HG03045 (cell line): ENCODE data around the gene FBRS.
A peak's percentile ranks its signal among the peaks of the same experiment; 100 is the strongest.
"Not testable (repeated sequence)": the region's sequence is repeated elsewhere in the genome, so short reads cannot be mapped to it uniquely, and the experiment has no call there.

ENCODE experiments used
- ATAC-seq: cut with Tn5 transposase; IDR thresholded peaks from one replicate; pipeline ENCODE4 v1.9.1; 2021; ENCODE audit warnings: mild to moderate bottlenecking, moderate library complexity; ENCODE audit not compliant: unreplicated experiment

The FBRS gene

GRCh38 chr16:30657866-30658730 is at the start of gene FBRS:
Gene FBRS (plus strand): TSS chr16:30658431. CDS start chr16:30659519, 1,088 bp downstream.
- peak; percentile 69 for ATAC-seq

GRCh38 chr16:30609002-30609925 is 49.0 kb upstream of the FBRS start:
- peak; percentile 28 for ATAC-seq

- ATAC-seq, result peak; percentile 86
Measured at GRCh38 chr16:30609926-30610839, 48.0 kb upstream of the FBRS start, which contains the start of gene ZNF689. Gene ZNF689 (minus strand): TSS chr16:30610389. CDS start chr16:30610041, 348 bp downstream.

GRCh38 chr16:30615358-30616091 is 42.7 kb upstream of the FBRS start:
- no peak for ATAC-seq

- ATAC-seq, result no peak
Measured at GRCh38 chr16:30619202-30619601, 39.0 kb upstream of the FBRS start.

GRCh38 chr16:30619638-30620037 is 38.6 kb upstream of the FBRS start:
- no peak for ATAC-seq

- no peak for ATAC-seq
Measured at GRCh38 chr16:30620169-30620568, 38.1 kb upstream of the FBRS start.

- ATAC-seq, result no peak
Measured at GRCh38 chr16:30621765-30622164, 36.5 kb upstream of the FBRS start.

GRCh38 chr16:30622455-30623032 is 35.7 kb upstream of the FBRS start:
- ATAC-seq, result no peak

GRCh38 chr16:30623536-30624283 is 34.5 kb upstream of the FBRS start:
- no peak for ATAC-seq

- no peak for ATAC-seq
Measured at GRCh38 chr16:30626236-30626635, 32.0 kb upstream of the FBRS start.

- no peak for ATAC-seq
Measured at GRCh38 chr16:30628628-30629540, 29.3 kb upstream of the FBRS start.

- not testable (repeated sequence) for ATAC-seq
Measured at GRCh38 chr16:30632454-30632853, 25.8 kb upstream of the FBRS start.

GRCh38 chr16:30633526-30633925 is 24.7 kb upstream of the FBRS start:
- no peak for ATAC-seq

- ATAC-seq, result no peak
Measured at GRCh38 chr16:30636599-30636998, 21.6 kb upstream of the FBRS start.

GRCh38 chr16:30637139-30637538 is 21.1 kb upstream of the FBRS start:
- ATAC-seq, result not testable (repeated sequence)

GRCh38 chr16:30637944-30638343 is 20.3 kb upstream of the FBRS start:
- no peak for ATAC-seq
